Thoracic aorta (tissue), 2 donors: ENCODE measurements around the gene RHEBL1. TPM values are rescaled to one million over a fixed set of nuclear protein-coding genes. Genes with fewer than 3 reads are reported as not detected.

Experiments
- ATAC-seq: fragments of 150-250 bp; one replicate; pipeline ENCODE4 v1.8.0; 2017; ENCODE audit warnings: low read depth; ENCODE audit not compliant: insufficient number of reproducible peaks, low FRiP score
- DNase-seq: peaks from one replicate; pipeline ENCODE4 v3.0.0-alpha.2; 2020; ENCODE audit warnings: low spot score
- H3K27ac ChIP-seq, 2 donors: fragments of 200-600 bp; sonication (generic); 1 replicate in 1 of 2; 2 replicates in 1 of 2; pipeline ENCODE4 v1.5.1; 2016; ENCODE audit warnings: mild to moderate bottlenecking in 2 of 2, moderate library complexity in 2 of 2
- H3K27me3 ChIP-seq: fragments of 200-600 bp; sonication (generic); replicated peaks from 2 replicates; pipeline ENCODE4 v1.6.0; 2016; ENCODE audit warnings: mild to moderate bottlenecking; ENCODE audit not compliant: insufficient read depth
- H3K36me3 ChIP-seq: fragments of 200-600 bp; sonication (generic); one replicate; pipeline ENCODE4 v1.5.1; 2016
- H3K4me1 ChIP-seq, 2 donors: fragments of 200-600 bp; sonication (generic); 1 replicate in 1 of 2; 2 replicates in 1 of 2; pipeline versions ENCODE4 v1.5.1 to v1.6.0; 2016; ENCODE audit warnings: low read depth in 2 of 2, mild to moderate bottlenecking in 1 of 2; ENCODE audit not compliant: control insufficient read depth in 1 of 2
- H3K4me3 ChIP-seq: fragments of 200-600 bp; sonication (generic); 2 replicates; pipeline ENCODE4 v1.5.1; 2016; ENCODE audit warnings: mild to moderate bottlenecking
- H3K9me3 ChIP-seq: fragments of 200-600 bp; sonication (generic); 2 replicates; pipeline ENCODE4 v1.5.1; 2016
- total RNA-seq, 2 donors: library from RNA; depleted of rRNA; stranded (reverse); fragments of >200 nt; gene quantifications; one replicate each; pipeline versions ENCODE4 v1.1.0 to v1.2.3, GENCODE V29; 2016
- TF ChIP-seq, protein P1 (sequence below): fragments of 200-600 bp; sonication (generic); IDR thresholded peaks from one replicate; pipeline ENCODE4 v1.5.1; 2019; ENCODE audit warnings: antibody characterized with exemption

RHEBL1 gene
- total RNA-seq, 2 donors from 2014 or later = 1.3 TPM; not detected in 1

DNA sequence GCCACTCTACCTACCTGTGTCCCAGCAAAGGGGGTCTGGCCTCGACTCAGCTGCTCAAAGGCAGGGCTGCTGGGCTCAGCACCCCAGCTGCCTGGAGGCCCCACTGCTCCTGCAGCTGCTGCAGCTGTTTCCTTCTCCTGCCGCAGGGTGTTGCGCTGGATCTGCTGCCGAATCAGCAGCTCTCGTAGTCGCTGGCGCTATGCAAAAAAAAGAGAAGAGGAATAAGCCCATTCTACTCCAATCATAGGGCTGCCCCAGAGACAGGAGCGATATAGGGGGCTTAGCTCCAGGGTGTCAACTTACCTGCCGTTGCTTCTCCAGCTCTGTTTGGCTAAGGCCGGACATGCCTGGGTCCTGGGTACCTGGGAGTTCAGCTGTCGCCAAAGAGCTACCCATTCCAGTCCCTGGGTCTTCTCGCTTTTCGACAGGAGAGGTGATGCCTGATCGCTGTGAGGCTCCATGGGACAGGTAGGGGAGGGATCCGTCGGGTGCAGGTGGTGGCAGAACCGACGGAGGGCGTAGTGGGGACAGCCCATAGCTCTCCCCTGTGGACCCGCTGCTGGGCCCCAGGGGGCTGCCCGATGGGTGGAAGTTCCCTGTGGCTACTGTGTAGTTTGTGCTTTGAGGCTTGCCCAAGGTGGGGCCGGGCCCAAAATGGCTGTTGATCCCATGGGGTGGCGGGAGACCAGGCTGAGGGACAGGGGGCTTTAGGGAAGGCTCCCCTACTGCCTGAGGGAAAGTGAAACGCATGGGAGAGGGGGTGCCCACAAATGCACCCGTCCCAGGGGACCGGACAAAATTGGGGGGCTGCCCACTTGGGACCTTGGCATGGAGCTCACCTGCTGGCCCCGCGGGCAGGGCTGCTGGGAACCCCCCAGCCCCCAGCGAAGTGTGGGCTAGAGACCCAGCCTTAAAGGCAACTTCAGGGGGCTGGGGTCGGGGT, 30.1 kb downstream of the RHEBL1 start:
- DNase-seq = no peak

DNA sequence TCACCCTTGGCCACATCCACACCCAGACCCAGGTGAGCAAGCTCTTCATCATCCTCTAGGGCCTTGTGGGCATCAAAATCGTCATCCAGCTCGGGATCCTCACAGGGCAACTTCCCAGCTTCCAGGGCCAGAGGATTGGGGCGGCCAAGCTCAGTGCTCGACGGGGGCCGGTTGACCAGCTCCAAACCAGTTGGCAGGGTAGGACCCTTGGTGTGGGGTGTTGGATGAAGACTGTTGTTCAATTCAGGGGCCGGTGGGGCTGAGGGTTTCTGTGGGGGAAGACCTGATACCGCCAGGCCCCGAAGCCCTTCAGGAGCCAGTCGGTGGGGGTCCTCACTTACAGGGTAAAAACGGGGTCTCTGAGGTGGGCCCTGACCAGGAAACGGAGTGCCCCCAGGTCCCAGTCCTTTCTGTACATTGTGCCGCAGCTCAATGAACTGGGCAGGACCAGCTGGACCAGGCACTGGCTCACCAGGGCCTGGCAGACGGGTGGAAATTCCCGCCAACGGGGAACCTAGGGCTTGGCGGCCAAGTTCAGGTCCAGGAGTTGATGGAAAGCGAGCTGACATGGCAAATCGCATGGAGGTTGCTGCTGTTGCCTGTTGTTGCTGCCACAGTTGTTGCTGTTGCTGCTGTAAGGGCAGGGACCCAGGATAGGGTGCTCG, 31.4 kb downstream of the RHEBL1 start:
- TF ChIP-seq, protein P1, sequence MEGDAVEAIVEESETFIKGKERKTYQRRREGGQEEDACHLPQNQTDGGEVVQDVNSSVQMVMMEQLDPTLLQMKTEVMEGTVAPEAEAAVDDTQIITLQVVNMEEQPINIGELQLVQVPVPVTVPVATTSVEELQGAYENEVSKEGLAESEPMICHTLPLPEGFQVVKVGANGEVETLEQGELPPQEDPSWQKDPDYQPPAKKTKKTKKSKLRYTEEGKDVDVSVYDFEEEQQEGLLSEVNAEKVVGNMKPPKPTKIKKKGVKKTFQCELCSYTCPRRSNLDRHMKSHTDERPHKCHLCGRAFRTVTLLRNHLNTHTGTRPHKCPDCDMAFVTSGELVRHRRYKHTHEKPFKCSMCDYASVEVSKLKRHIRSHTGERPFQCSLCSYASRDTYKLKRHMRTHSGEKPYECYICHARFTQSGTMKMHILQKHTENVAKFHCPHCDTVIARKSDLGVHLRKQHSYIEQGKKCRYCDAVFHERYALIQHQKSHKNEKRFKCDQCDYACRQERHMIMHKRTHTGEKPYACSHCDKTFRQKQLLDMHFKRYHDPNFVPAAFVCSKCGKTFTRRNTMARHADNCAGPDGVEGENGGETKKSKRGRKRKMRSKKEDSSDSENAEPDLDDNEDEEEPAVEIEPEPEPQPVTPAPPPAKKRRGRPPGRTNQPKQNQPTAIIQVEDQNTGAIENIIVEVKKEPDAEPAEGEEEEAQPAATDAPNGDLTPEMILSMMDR = no peak
- ATAC-seq (no peak), DNase-seq (no peak)
- Histone ChIP-seq H3K4me3 (no peak overlapping the region), H3K27me3 (no peaks in the 10 kb centered on the region), H3K4me1 (no peaks in the 10 kb centered on the region), H3K27ac (no peak overlapping the region), H3K9me3 (no peaks in the 10 kb centered on the region), H3K36me3 (peaks cover 78% of the 10 kb centered on the region)

More for the DNA sequence above, 30.1 kb downstream of the RHEBL1 start:
- H3K4me1 ChIP-seq = no peaks in the 10 kb centered on the region
- no peak overlapping the region for H3K27ac ChIP-seq
- no peak for ATAC-seq
- TF ChIP-seq, protein P1 = no peak
- no peak overlapping the region for H3K4me3 ChIP-seq
- no peaks in the 10 kb centered on the region for H3K27me3 ChIP-seq
- peaks cover 78% of the 10 kb centered on the region for H3K36me3 ChIP-seq
- H3K9me3 ChIP-seq = no peaks in the 10 kb centered on the region

DNA sequence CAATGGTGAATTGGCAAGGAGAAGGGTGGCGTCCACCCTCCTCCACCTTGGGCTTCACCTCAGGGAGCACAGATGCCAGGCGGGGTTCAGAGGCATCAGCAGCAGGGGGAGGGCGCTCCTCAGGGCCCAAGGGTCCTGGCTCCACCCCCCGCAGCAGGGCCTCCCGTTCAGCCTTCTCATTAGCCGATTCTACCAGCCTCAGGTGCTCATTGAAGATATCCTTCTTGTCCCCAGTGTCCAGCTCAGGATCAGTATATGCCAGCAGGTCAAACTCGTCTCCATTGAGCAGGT, 31.9 kb downstream of the RHEBL1 start:
- H3K4me3 ChIP-seq = no peak overlapping the region
- H3K9me3 ChIP-seq = no peaks in the 10 kb centered on the region
- ATAC-seq = no peak
- no peak for DNase-seq
- no peaks in the 10 kb centered on the region for H3K4me1 ChIP-seq
- no peaks in the 10 kb centered on the region for H3K27me3 ChIP-seq
- TF ChIP-seq, protein P1 = no peak
- peaks cover 78% of the 10 kb centered on the region for H3K36me3 ChIP-seq
- no peak overlapping the region for H3K27ac ChIP-seq

DNA sequence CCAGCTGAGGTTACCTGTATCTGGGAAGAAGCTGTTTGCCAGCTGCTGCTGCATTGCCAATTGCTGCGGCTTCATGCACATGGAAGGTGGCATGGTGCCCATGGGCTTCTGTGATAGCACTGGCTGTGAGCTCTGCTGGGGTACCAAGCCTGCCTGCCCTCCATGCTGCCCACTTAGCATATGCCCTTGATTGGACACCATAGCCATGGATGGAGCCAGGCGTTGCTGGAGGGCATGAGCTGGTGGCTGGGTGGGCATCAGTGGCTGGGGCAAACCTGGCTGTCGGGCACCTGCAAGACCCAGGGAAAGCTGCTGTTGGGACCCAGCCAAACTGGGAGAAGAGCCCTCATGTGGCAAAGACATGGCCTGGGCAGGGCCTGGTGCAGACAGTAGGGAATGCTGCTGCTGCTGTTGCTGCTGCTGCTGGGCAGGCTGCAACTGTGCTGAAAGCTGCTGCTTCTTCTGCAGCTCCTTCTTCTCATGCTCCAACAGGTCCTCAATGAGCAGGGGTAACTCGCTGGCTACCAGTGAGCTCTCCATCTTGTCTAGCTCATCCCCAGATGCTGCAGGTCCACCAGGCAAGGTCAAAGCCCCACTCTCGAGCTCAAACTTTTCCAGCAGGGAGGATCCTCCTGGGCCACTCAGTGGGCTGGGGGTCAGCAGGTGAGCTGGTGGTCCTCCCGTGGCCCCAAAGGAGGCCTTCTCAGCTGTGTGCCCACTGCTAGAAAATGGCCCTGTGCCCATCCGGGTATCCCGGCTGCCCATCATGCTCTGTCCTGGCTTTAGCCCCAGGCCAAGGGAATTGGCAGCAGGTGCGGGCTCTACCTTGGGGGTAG, 32.5 kb downstream of the RHEBL1 start:
- TF ChIP-seq, protein P1 = no peak
- ATAC-seq (no peak), DNase-seq (no peak)
- Histone ChIP-seq H3K9me3 (no peaks in the 10 kb centered on the region), H3K36me3 (peaks cover 78% of the 10 kb centered on the region), H3K27me3 (no peaks in the 10 kb centered on the region), H3K4me3 (no peak overlapping the region), H3K4me1 (no peaks in the 10 kb centered on the region), H3K27ac (no peak overlapping the region)

DNA sequence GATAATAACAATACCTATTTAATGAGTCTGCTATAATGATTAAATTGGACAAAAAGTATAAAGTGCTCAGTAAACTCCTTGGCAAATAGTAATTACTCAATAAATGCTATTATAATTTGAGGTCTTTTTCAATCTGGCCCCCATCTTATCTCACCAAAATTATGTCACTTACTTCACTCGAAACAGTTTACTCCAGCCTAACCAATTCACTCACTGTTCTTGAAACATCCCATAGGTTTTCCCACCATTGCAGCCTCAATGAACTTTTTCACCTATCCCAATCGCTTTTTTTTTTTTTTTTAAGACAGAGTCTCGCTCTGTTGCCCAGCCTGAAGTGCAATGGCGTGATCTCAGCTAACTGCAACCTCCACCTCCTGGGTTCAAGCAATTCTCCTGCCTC, 33.8 kb downstream of the RHEBL1 start:
- H3K36me3 ChIP-seq = peaks cover 78% of the 10 kb centered on the region
- H3K4me1 ChIP-seq = no peaks in the 10 kb centered on the region
- H3K27me3 ChIP-seq = no peaks in the 10 kb centered on the region
- H3K9me3 ChIP-seq = no peaks in the 10 kb centered on the region
- ATAC-seq (no peak), DNase-seq (no peak)
- no peak overlapping the region for H3K27ac ChIP-seq
- TF ChIP-seq, protein P1 = no peak
- H3K4me3 ChIP-seq = no peak overlapping the region
